Naive thymus-derived CD4-positive, alpha-beta T cell (primary cell): ENCODE data around the gene CALM1. TPM values are rescaled to one million over a fixed set of nuclear protein-coding genes. Genes with fewer than 3 reads are reported as not detected.

ENCODE experiments used
- ATAC-seq: fragments of 150-1000 bp; cut with Tn5 transposase; 2 replicates; pipeline ENCODE4 v1.10.0; 2021; ENCODE audit warnings: mild to moderate bottlenecking, moderate library complexity
- CTCF ChIA-PET: fragments of 350-600 bp; sonication (Branson Sonifier 250); formaldehyde crosslinking; loops from one replicate; lab custom pipeline; 2021; ENCODE audit warnings: antibody characterized with exemption; lab: Charles Lee
- POLR2A ChIA-PET: fragments of 350-600 bp; sonication (Branson Sonifier 250); formaldehyde crosslinking; loops from one replicate; lab custom pipeline; 2021; ENCODE audit warnings: antibody characterized with exemption, inconsistent platforms; lab: Charles Lee
- DNase-seq, 9 donors: peaks; one replicate each; pipeline versions ENCODE4 v3.0.0 to v3.0.0-alpha.2; 2020 to 2022; ENCODE audit warnings: mixed read lengths in 1 of 9
- H3K27ac ChIP-seq: one replicate; pipeline ENCODE4 v1.7.0; 2013; ENCODE audit warnings: mild to moderate bottlenecking, low read depth, low read length, moderate library complexity
- H3K27me3 ChIP-seq, 2 donors: one replicate each; pipeline ENCODE4 v1.7.0; 2013; ENCODE audit warnings: low read length in 2 of 2, mild to moderate bottlenecking in 2 of 2, moderate library complexity in 2 of 2; ENCODE audit not compliant: control insufficient read depth in 2 of 2, insufficient read depth in 2 of 2
- H3K36me3 ChIP-seq, 3 experiments: 1 replicate in 2 of 3; 2 replicates in 1 of 3; pipeline ENCODE4 v1.7.0; 2013; ENCODE audit warnings: low read length in 3 of 3, mild to moderate bottlenecking in 3 of 3, moderate library complexity in 1 of 3; ENCODE audit not compliant: insufficient read depth in 3 of 3, control insufficient read depth in 2 of 3
- H3K4me1 ChIP-seq, 2 donors: one replicate each; pipeline ENCODE4 v1.7.0; 2013; ENCODE audit warnings: low read length in 2 of 2, mild to moderate bottlenecking in 2 of 2, moderate library complexity in 1 of 2; ENCODE audit not compliant: control insufficient read depth in 2 of 2, insufficient read depth in 2 of 2
- H3K4me3 ChIP-seq: 2 replicates; pipeline ENCODE4 v1.7.0; 2013; ENCODE audit warnings: mild to moderate bottlenecking, low read length
- H3K9me3 ChIP-seq, 3 experiments: 1 replicate in 2 of 3; 2 replicates in 1 of 3; pipeline ENCODE4 v1.7.0; 2013; ENCODE audit warnings: low read length in 3 of 3; ENCODE audit not compliant: control insufficient read depth in 2 of 3
- H3K27ac Mint-ChIP-seq, 9 donors: one replicate each; pipeline ENCODE4 v1.8.0; 2020 to 2022; ENCODE audit warnings: mixed read lengths in 9 of 9, mild to moderate bottlenecking in 8 of 9, moderate library complexity in 5 of 9, inconsistent platforms in 2 of 9
- H3K27me3 Mint-ChIP-seq, 5 donors: one replicate each; pipeline ENCODE4 v1.8.0; 2021 to 2022; ENCODE audit warnings: mixed read lengths in 5 of 5, mild to moderate bottlenecking in 1 of 5
- H3K36me3 Mint-ChIP-seq, 5 donors: one replicate each; pipeline ENCODE4 v1.8.0; 2020 to 2022; ENCODE audit warnings: mixed read lengths in 5 of 5, mild to moderate bottlenecking in 3 of 5, inconsistent platforms in 1 of 5
- H3K4me1 Mint-ChIP-seq, 7 donors: one replicate each; pipeline ENCODE4 v1.8.0; 2020 to 2022; ENCODE audit warnings: mixed read lengths in 7 of 7, mild to moderate bottlenecking in 3 of 7, inconsistent platforms in 1 of 7
- H3K4me3 Mint-ChIP-seq, 10 donors: one replicate each; pipeline ENCODE4 v1.8.0; 2020 to 2022; ENCODE audit warnings: mild to moderate bottlenecking in 10 of 10, mixed read lengths in 10 of 10, moderate library complexity in 6 of 10, inconsistent platforms in 2 of 10
- H3K9me3 Mint-ChIP-seq, 11 donors: one replicate each; pipeline ENCODE4 v1.8.0; 2020 to 2022; ENCODE audit warnings: mixed read lengths in 11 of 11, mild to moderate bottlenecking in 4 of 11, inconsistent platforms in 1 of 11, moderate library complexity in 1 of 11
- intact Hi-C, 2 donors: fragments of 100-400 bp; cut with micrococcal nuclease; formaldehyde crosslinking; loops; one replicate each; pipeline ENCODE4 v1.15.1; 2023
- polyA plus RNA-seq, 2 donors: library from polyadenylated mRNA; unstranded; fragments of 300-500 nt; fragmentation: Illumina TruSeq; gene quantifications; one replicate each; pipeline ENCODE4 v1.2.3, GENCODE V29; 2021
- total RNA-seq, 6 experiments: library from RNA in 5 of 6; stranded (reverse) in 5 of 6; gene quantifications; 1 replicate in 5 of 6; 2 replicates in 1 of 6; pipeline ENCODE4 v1.2.3 and lab custom pipeline; 2021 to 2026

The CALM1 gene
- total and polyA plus RNA-seq, 7 experiments from 2014 or later = 611 to 2,295 (median 699) TPM

DNA sequence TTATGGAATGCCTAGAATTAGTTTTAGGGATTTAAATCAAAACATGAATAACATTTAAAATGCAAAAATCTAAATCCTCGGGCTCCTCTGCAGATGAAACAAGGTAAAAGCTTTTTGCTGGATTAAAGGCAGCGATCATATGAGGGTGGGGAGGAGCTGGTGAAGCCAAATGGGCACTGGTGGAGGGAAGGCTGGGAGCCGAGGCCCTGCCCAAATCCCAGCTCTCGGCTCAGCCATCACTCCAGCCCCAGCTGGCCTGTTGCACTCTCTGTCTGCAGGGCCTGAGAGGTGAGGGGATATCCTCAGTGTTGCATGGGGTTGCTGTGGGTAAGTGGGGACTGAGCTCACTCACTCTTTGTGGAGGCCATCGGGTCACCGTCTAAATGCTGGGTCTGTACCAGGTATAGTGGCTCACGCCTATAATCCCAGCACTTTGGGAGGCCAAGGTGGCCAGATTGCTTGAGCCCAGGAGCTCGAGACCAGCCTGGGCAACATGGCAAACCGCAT is 28.6 kb downstream of the CALM1 start:
- no peaks in the 10 kb centered on the region for H3K36me3 ChIP-seq
- POLR2A ChIA-PET = interaction anchor here (1.8 kb wide), 1 partner anchor 29 kb away, joined by 4 read pairs; the partner anchor contains the start of gene CALM1
- no peaks in the 10 kb centered on the region for H3K4me1 Mint-ChIP-seq
- intact Hi-C loops = no loop called here
- no peaks in the 10 kb centered on the region for H3K4me1 ChIP-seq
- no peak overlapping the region for H3K27ac Mint-ChIP-seq
- H3K9me3 ChIP-seq = no peaks in the 10 kb centered on the region
- H3K4me3 Mint-ChIP-seq = no peak overlapping the region
- DNase-seq (no peak), ATAC-seq (no peak)
- no peaks in the 10 kb centered on the region for H3K36me3 Mint-ChIP-seq
- H3K27me3 ChIP-seq = no peaks in the 10 kb centered on the region
- H3K4me3 ChIP-seq = no peak overlapping the region
- CTCF ChIA-PET = no interaction called here
- peaks cover 0 to 4% (median 0%) of the 10 kb centered on the region in 5 donors for H3K27me3 Mint-ChIP-seq
- no peak overlapping the region for H3K27ac ChIP-seq
- H3K9me3 Mint-ChIP-seq = peaks cover 0 to 1% (median 0%) of the 10 kb centered on the region in 11 donors

DNA sequence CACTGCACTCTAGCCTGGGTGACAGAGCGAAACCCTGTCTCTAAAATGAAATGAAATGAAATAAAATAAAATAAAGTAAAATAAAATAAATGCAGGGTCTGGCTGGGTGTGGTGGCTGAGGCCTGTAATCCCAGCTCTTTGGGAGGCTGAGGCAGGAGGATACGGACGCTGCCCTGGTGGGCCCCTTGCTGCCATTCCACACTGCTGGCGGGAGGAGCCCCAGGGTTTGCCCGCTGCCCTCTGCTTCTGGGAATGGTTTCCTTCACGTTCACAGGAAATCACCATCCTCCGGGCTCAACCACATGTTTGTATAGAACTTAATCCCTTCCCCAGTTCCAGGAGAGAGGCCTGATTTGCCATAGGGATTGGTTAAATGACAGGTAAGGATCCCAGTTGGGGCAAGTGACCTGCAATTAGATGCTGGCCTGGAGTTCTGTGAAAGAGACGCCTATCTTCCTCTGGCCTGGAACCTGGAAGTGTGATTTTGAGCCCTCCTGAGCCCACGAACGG is 29.3 kb downstream of the CALM1 start:
- Mint-ChIP-seq H3K36me3 (no peaks in the 10 kb centered on the region), H3K27me3 (peaks cover 0 to 4% (median 0%) of the 10 kb centered on the region in 5 donors), H3K9me3 (no peaks in the 10 kb centered on the region), H3K4me3 (no peak overlapping the region), H3K4me1 (no peaks in the 10 kb centered on the region), H3K27ac (no peak overlapping the region)
- no peak for ATAC-seq
- intact Hi-C loops = no loop called here
- no peak for DNase-seq
- no peaks in the 10 kb centered on the region for H3K27me3 ChIP-seq
- ChIA-PET POLR2A (interaction anchor here (0.6 kb wide), 1 partner anchor 448 kb away, joined by 3 read pairs; no protein-coding TSS in a partner anchor), CTCF (no interaction called here)
- no peak overlapping the region for H3K4me3 ChIP-seq
- no peak overlapping the region for H3K27ac ChIP-seq
- H3K4me1 ChIP-seq = no peaks in the 10 kb centered on the region
- no peaks in the 10 kb centered on the region for H3K9me3 ChIP-seq
- no peaks in the 10 kb centered on the region for H3K36me3 ChIP-seq

DNA sequence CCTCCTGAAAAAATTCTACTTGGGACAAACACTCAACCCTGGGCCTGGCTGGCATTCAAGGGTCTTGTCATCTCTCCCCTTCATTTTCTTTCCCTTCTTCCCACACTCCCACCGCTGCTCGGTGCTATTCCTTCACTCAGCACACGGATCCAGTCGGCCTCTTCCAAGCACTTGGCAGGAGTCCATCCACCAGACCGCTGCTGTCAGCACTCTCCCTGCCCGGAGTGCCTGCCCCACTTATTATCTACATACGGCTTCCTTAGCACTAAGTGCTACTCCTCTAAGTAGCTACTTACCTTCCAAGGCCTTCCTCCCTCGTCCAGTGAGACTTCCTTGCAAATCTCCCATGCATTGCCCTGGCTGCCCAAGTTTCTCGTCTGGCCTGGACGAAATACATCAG is 29.8 kb downstream of the CALM1 start:
- POLR2A ChIA-PET = interaction anchor here (0.6 kb wide), 1 partner anchor 447 kb away, joined by 3 read pairs; no protein-coding TSS in a partner anchor
- intact Hi-C loops = no loop called here

DNA sequence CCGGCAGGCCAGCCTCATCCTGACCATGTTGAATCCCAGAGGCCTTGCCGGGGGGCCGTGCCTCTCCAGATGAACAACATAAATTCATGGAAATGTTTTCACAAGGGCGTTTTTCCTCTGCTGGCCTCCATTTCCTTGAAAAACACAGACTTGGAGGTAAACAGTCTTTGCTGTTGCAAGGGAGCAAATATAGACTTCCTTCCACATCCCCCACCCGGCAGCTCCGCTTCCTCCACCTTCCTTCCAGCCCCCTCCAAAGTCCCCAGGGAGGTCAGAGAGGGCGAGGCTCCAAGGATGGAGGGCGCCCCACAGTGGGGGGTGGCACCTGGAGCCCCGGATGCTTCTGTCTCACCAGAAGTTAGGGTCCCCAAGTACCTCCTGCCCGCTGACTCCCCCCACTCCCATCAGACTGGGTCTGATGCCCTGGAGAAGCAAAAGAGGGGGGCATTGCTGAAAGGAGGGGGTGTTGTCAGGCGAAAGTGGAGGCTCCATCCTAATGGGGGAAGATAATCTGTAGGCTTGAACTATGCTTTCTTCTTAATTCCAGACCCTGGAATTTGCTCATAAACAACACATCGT is 31.1 kb downstream of the CALM1 start:
- H3K27ac Mint-ChIP-seq = no peak overlapping the region

More for the DNA sequence above, 29.8 kb downstream of the CALM1 start:
- ATAC-seq (no peak), DNase-seq (no peak)
- H3K27ac ChIP-seq = no peak overlapping the region
- H3K9me3 ChIP-seq = no peaks in the 10 kb centered on the region
- Mint-ChIP-seq H3K27me3 (peaks cover 0 to 4% (median 0%) of the 10 kb centered on the region in 5 donors), H3K4me1 (no peaks in the 10 kb centered on the region), H3K4me3 (no peak overlapping the region), H3K36me3 (no peaks in the 10 kb centered on the region), H3K9me3 (no peaks in the 10 kb centered on the region), H3K27ac (no peak overlapping the region)
- CTCF ChIA-PET = no interaction called here
- H3K36me3 ChIP-seq = no peaks in the 10 kb centered on the region
- no peaks in the 10 kb centered on the region for H3K27me3 ChIP-seq
- no peaks in the 10 kb centered on the region for H3K4me1 ChIP-seq
- H3K4me3 ChIP-seq = no peak overlapping the region

DNA sequence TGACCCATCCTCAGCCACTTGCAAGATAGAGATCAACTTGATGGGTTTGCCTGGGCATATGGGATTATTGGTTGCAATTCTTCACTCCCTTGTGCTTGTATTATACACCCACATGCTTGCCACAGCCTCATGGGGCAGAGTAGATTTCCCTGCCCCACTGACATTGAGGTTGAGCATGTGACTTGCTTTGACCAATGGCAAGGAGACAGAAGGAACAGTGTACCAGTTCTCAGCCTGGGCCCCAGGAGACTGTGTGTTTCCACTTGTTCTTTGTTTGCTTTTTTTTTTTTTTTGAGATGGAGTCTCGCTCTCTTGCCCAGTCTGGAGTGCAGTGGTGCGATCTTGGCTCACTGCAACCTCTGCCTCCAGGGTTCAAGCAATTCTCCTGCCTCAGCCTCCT is 31.8 kb downstream of the CALM1 start:
- Mint-ChIP-seq H3K9me3 (no peaks in the 10 kb centered on the region), H3K4me3 (no peak overlapping the region), H3K27ac (no peak overlapping the region), H3K27me3 (peaks cover 0 to 4% (median 0%) of the 10 kb centered on the region in 5 donors), H3K36me3 (no peaks in the 10 kb centered on the region), H3K4me1 (no peaks in the 10 kb centered on the region)
- DNase-seq (no peak), ATAC-seq (no peak)
- Histone ChIP-seq H3K27ac (no peak overlapping the region), H3K9me3 (no peaks in the 10 kb centered on the region), H3K27me3 (no peaks in the 10 kb centered on the region), H3K36me3 (no peaks in the 10 kb centered on the region), H3K4me1 (no peaks in the 10 kb centered on the region), H3K4me3 (no peak overlapping the region)
- CTCF ChIA-PET = no interaction called here
- intact Hi-C loops = no loop called here
- POLR2A ChIA-PET = no interaction called here

More for the DNA sequence above, 31.1 kb downstream of the CALM1 start:
- Histone ChIP-seq H3K4me3 (no peak overlapping the region), H3K36me3 (no peaks in the 10 kb centered on the region), H3K9me3 (no peaks in the 10 kb centered on the region), H3K27me3 (no peaks in the 10 kb centered on the region), H3K4me1 (no peaks in the 10 kb centered on the region), H3K27ac (no peak overlapping the region)
- POLR2A ChIA-PET = no interaction called here
- no peak for ATAC-seq
- DNase-seq = no peak
- Mint-ChIP-seq H3K36me3 (no peaks in the 10 kb centered on the region), H3K4me1 (no peaks in the 10 kb centered on the region), H3K9me3 (no peaks in the 10 kb centered on the region), H3K27me3 (peaks cover 0 to 4% (median 0%) of the 10 kb centered on the region in 5 donors), H3K4me3 (no peak overlapping the region)
- CTCF ChIA-PET = no interaction called here
- intact Hi-C loops = no loop called here

DNA sequence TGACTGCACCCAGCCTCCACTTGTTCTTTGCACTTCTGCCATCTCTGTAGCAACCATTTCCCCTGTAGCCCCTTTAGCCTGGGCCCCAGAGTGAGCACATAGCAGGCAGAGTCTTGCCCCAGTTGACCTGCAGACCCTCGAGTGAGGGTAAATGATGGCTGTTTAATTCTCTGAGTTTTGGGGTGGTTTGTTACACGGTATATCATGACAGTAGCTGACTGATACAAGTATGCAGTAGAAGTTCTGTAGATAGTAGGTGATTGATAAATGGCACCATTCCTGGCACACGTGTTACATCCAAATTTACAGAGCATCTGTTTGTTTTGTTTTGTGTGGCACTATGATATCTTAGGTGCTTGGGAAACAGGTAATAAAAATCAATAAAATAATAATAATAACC is 32.4 kb downstream of the CALM1 start:
- H3K27ac ChIP-seq = no peak overlapping the region
- ChIA-PET POLR2A (no interaction called here), CTCF (no interaction called here)
- Mint-ChIP-seq H3K4me1 (no peaks in the 10 kb centered on the region), H3K36me3 (no peaks in the 10 kb centered on the region), H3K27me3 (peaks cover 0 to 4% (median 0%) of the 10 kb centered on the region in 5 donors), H3K27ac (no peak overlapping the region), H3K9me3 (no peaks in the 10 kb centered on the region), H3K4me3 (no peak overlapping the region)
- no peak overlapping the region for H3K4me3 ChIP-seq
- H3K27me3 ChIP-seq = no peaks in the 10 kb centered on the region
- no peaks in the 10 kb centered on the region for H3K36me3 ChIP-seq
- no peaks in the 10 kb centered on the region for H3K9me3 ChIP-seq
- intact Hi-C loops = no loop called here
- no peaks in the 10 kb centered on the region for H3K4me1 ChIP-seq
- ATAC-seq = no peak
- DNase-seq = no peak

DNA sequence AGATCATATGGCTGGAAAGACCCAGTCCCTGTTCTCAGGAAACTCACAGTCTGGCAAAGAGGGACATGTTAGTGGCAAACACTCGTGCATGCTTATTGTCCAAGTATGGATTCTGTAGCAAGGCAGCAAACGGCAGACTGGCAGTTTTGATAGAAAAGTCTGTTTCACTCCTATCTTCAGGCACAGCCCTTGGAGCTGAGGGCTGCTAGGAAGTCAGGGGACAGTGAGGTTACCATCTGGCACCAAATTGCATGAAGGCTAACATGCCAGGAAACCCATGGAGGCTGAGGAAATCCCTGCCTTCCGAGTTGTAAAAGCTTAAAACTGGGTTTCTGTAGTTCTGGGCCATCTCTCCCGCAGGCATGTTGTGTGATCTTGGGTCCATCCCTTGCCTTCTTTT is 32.9 kb downstream of the CALM1 start:
- H3K27me3 Mint-ChIP-seq = peaks cover 0 to 4% (median 0%) of the 10 kb centered on the region in 5 donors
- Histone ChIP-seq H3K4me3 (no peak overlapping the region), H3K27ac (no peak overlapping the region), H3K9me3 (no peaks in the 10 kb centered on the region), H3K27me3 (no peaks in the 10 kb centered on the region), H3K36me3 (no peaks in the 10 kb centered on the region), H3K4me1 (no peaks in the 10 kb centered on the region)
- intact Hi-C loops = no loop called here
- ChIA-PET POLR2A (no interaction called here), CTCF (no interaction called here)
- H3K4me1 Mint-ChIP-seq = no peaks in the 10 kb centered on the region
- no peaks in the 10 kb centered on the region for H3K9me3 Mint-ChIP-seq
- DNase-seq = no peak
- H3K36me3 Mint-ChIP-seq = no peaks in the 10 kb centered on the region
- no peak overlapping the region for H3K27ac Mint-ChIP-seq
- no peak for ATAC-seq
- no peak overlapping the region for H3K4me3 Mint-ChIP-seq
